ENCODE data around the gene SSBP3. TPM values are rescaled to one million over a fixed set of nuclear protein-coding genes. Genes with fewer than 3 reads are reported as not detected.

The SSBP3 gene
- total RNA-seq, 2 experiments from 2014 or later: 16.5 to 44.9 TPM

GRCh38 chr1:54407154-54407403 lies 885 bp upstream of the SSBP3 start:
- peak overlapping the region; percentile 87 for H3K27ac ChIP-seq (ENCODE audit: low read depth, low read length, poor library complexity, severe bottlenecking)
- H3K36me3 ChIP-seq (ENCODE audit: insufficient read depth, low read length): peaks cover 16% of the 10 kb centered on the region
- CTCF ChIA-PET (ENCODE audit: unreplicated experiment): interaction anchor here (0.7 to 1.0 kb wide), 2 partner anchors 115 to 134 kb away, joined by 4 to 7 read pairs; no protein-coding TSS in a partner anchor
- POLR2A ChIA-PET: interaction anchor here (0.5 to 2.3 kb wide), 9 partner anchors 19 to 80 kb away, joined by 3 to 32 read pairs (median 4); no protein-coding TSS in a partner anchor
- H3K9me2 ChIP-seq (ENCODE audit: insufficient read depth, low read length): no peaks in the 10 kb centered on the region
- intact Hi-C loops (cut with micrococcal nuclease; ENCODE audit: unreplicated experiment): loop anchor here (1.0 to 5.0 kb wide), 6 partner anchors 31 to 205 kb away; partner anchors contain the start of genes CYB5RL and MRPL37
- BruUV-seq (replicated peaks): no TSS peak
- no peaks in the 10 kb centered on the region for H3K9me3 ChIP-seq (ENCODE audit: low read length)
- H3K79me2 ChIP-seq (ENCODE audit: insufficient read depth, low read depth, low read length): peaks cover 12% of the 10 kb centered on the region; the same call in 1 of the 2 replicates
- peak overlapping the region; percentile 78; the same call in 1 of the 2 replicates for H2AFZ ChIP-seq (ENCODE audit: low read length)
- peaks cover 51% of the 10 kb centered on the region for H3K4me1 ChIP-seq (ENCODE audit: insufficient read depth, low read length, poor library complexity, severe bottlenecking)
- peak overlapping the region; percentile 91 for H3K4me3 ChIP-seq (ENCODE audit: low read depth, low read length, poor library complexity, severe bottlenecking)
- no peak for TF ChIP-seq EZH2phosphoT487 (IDR thresholded peaks at IDR 0.05; ENCODE audit: borderline replicate concordance, low read depth, low read length)
- TF ChIP-seq CTCF (conservative IDR thresholded peaks at IDR 0.05; ENCODE audit: low read length): no peak
- no peak for DNase-seq (ENCODE audit: low spot score)
- H4K20me1 ChIP-seq (ENCODE audit: insufficient read depth, low read length): no peaks in the 10 kb centered on the region; the same call in 1 of the 2 replicates
- H3K4me2 ChIP-seq (ENCODE audit: low read length): peak overlapping the region; percentile 90

GRCh38 chr1:54405898-54406293 lies 298 bp downstream of the SSBP3 start:
- H3K4me1 ChIP-seq (ENCODE audit: insufficient read depth, low read length, poor library complexity, severe bottlenecking): peaks cover 51% of the 10 kb centered on the region
- peaks cover 28% of the 10 kb centered on the region for H3K36me3 ChIP-seq (ENCODE audit: insufficient read depth, low read length)
- ChIA-PET CTCF (ENCODE audit: unreplicated experiment) (interaction anchor here (1.0 kb wide), 1 partner anchor 49 kb away, joined by 3 read pairs; no protein-coding TSS in a partner anchor), POLR2A (interaction anchor here (1.0 to 2.3 kb wide), 3 partner anchors 18 to 82 kb away, joined by 3 to 32 read pairs (median 5); no protein-coding TSS in a partner anchor)
- no peak overlapping the region for H3K27ac ChIP-seq (ENCODE audit: low read depth, low read length, poor library complexity, severe bottlenecking)
- H3K4me3 ChIP-seq (ENCODE audit: low read depth, low read length, poor library complexity, severe bottlenecking): peak overlapping the region; percentile 73
- peaks cover 12% of the 10 kb centered on the region; the same call in 1 of the 2 replicates for H3K79me2 ChIP-seq (ENCODE audit: insufficient read depth, low read depth, low read length)
- TF ChIP-seq CTCF (conservative IDR thresholded peaks at IDR 0.05; ENCODE audit: low read length) (no peak), EZH2phosphoT487 (IDR thresholded peaks at IDR 0.05; ENCODE audit: borderline replicate concordance, low read depth, low read length) (no peak)
- H3K9me3 ChIP-seq (ENCODE audit: low read length): no peaks in the 10 kb centered on the region
- no peaks in the 10 kb centered on the region for H3K9me2 ChIP-seq (ENCODE audit: insufficient read depth, low read length)
- DNase-seq (ENCODE audit: low spot score): no peak
- H2AFZ ChIP-seq (ENCODE audit: low read length): no peak overlapping the region
- no peak overlapping the region for H3K4me2 ChIP-seq (ENCODE audit: low read length)
- BruUV-seq (replicated peaks): no TSS peak
- intact Hi-C loops (cut with micrococcal nuclease; ENCODE audit: unreplicated experiment): loop anchor here (2.0 to 5.0 kb wide), 3 partner anchors 79 to 204 kb away; partner anchors contain the start of genes CYB5RL and MRPL37
- H4K20me1 ChIP-seq (ENCODE audit: insufficient read depth, low read length): no peaks in the 10 kb centered on the region; the same call in 1 of the 2 replicates
